Activated gamma-delta T cell treated with anti-CD3 and anti-CD28 coated beads, Interleukin-2, amount 50 U/mL, for 16 hours (primary cell): ENCODE results near the gene ONECUT1.

ENCODE experiments used
- DNase-seq: peaks from one replicate; pipeline ENCODE4 v3.0.0-alpha.2; 2020; ENCODE audit warnings: low read depth

ONECUT1 gene

DNA sequence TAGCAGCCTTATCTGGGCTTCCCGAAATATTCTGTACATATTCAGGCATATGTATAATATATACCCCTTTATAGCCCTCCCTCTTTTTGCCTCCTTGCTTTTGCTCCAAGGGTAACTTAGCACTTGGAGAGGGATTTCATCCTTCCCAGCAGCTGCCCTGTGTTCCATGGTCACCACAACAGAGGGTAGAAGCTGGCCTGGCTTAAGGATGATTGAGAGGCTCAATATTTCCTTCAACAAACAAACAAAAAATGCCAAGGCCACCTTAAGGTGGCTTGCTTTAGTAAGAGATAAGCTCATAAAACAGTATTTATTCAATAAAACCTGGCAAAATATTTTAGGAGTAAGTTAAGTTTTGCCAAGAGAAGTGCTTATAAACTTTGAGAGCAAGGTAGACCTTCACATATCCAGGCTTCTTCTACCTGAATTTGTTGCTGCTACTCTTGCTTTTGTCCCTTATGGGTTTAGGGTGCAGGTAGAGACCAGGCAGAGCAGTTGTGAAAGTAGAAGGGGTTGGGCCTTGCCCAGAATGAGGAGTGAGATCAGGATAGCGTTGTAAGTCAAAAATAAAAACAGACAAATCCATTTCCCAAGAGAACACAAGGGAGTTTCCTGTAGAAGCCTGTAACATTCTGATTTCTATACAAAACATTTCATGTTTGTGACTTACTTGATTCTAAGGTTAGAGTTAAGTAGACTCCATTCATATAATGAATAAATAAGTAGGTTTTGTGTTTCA, 58.2 kb downstream of the ONECUT1 start:
- no peak for DNase-seq

DNA sequence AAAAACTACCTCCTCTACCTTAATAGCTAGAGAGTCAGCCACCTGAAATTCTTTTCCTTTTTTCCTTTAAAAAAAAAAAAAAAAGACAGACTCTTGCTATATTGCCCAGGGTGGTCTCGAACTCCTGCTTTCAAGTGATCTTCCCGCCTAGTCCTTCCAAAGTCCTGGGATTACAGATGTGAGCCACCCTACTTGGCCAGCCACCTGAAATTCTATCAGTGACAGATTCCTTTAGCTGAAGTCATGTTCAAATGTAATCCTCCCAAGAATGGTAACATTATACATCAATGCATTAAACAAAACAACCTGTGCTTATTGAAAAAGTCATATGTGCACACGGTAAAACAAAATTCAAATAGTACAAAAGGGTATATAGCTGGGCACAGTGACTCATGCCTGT, 59.1 kb downstream of the ONECUT1 start:
- DNase-seq = no peak

DNA sequence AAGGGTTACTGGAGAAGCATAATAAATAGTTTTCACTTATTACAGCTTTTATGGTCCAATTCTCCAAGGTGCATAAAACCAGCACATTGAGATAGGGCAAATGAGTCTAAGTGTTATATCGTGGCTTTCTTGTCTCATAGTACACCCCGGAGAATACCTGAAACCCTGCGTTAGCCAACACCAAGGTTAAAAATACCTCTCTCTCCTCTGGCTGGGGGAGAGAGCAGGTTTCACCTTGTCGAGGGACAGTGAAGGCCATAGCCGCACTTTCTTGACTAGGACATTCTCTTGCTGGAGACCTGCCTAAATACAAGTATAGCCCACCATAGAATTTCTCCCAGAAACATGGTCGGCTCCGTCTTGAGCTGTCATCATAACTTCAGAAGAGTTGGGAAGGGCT, 59.5 kb downstream of the ONECUT1 start:
- no peak for DNase-seq

DNA sequence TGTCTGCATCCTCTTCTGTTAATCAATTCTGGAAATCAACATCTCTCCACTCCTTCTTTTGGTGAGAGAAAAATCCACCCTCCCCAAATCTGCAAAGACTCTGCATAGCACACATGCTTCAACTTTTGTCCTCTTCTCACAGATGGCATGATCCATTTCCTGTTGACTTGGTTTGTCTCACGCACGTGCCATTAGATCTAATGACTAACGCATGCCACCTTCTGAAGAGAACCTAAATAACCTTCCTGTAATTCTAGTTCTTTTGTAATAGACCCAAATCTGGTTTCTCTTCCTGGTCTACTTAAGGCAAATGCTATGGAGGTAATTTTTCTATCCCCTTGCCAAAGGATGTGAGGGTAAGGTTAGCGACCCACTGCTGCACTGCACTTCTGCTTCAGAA, 60.0 kb downstream of the ONECUT1 start:
- DNase-seq = no peak

DNA sequence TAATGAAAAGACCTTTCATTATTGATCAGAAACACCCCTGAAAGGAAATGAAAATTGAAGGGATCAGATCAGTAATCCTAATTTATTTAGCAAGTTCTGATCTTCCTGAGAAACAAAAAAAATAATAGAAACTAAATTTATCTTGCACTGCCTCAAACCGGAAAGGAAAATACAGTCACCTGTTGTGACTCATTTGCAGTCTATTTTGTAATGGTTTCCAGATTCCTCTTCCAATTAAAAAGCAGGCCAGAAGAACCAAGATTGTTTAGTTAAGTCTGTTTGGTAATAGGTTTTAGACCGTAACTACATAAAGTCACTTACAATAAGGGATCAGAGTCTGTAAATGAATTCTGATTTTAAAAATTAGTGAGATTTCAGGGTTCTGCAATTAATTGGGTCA, 61.2 kb downstream of the ONECUT1 start:
- no peak for DNase-seq

DNA sequence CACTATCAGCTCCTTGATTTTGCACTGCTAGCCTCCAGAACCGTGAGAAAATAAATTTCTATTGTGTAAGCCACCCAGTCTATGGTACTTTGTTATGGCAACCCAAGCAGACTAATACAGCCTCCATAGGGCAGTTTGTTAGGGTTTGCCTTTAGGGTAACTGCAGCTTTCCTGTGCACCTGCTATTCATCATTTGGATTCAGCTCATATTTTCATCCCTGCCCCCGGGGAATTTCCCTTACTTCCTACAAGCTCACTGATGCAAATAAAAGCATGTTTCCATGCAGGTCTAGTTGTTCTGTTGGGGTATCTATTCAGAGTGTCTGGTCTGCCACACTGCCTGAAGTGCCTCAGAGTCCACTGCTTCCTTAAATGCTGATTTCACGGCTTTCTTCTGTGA, 62.3 kb downstream of the ONECUT1 start:
- no peak for DNase-seq

DNA sequence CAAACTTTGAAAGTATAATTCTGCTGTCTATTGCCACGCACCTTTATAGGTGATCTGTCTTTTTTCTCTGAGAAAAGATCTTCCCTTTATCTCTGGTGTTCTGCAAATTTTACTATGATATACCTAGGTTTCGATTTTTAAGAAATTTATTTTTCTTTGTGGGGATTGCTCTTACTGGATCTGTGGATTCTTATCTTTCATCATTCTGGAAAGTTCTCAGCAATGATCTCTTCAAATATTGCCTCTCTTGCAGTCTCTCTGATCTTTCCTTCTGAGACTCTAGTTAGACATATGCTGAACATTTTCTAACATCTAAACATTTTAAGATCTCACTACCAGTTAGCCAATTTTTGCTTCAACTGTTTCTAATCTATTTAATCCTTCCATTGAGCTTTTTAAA, 63.9 kb downstream of the ONECUT1 start:
- no peak for DNase-seq

DNA sequence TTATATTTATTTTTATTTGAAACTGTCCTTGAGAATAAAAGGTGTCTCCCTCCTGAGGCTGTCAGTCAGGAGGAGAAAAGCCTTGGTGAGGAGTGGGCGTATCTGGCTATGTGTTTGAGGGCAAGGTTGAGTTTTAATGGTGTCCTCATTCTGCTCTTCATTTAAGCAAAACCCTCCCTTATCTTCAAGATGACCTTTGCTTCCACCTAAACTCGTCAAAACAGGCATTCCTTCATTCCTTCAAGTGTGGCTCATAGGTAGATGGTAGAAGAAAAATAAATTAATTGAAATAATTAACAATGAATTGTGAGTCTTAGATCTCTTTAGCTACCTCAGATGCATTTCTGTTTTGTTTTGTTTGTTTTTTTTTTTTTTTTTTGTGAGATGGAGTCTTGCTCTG, 71.6 kb downstream of the ONECUT1 start:
- DNase-seq = no peak

DNA sequence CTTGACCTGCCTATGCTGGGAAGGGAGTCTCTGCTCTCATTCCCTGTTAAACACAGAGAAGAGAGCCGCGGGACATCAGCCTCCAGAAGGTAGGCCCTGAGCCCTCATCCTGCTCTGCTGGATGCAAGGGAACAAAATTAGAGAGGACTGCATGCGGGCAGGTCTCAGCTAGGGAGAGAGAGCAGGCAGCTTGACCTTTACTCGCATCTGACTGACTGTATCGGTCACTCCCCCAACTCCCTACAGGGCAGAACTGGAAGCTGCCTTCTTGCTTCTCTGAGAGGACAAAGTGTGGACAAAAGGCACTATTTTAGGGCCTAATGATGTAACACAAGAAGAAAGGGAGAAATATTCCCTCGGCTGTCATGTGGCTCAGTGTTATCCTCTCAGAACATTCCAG, 72.2 kb downstream of the ONECUT1 start:
- DNase-seq = no peak

DNA sequence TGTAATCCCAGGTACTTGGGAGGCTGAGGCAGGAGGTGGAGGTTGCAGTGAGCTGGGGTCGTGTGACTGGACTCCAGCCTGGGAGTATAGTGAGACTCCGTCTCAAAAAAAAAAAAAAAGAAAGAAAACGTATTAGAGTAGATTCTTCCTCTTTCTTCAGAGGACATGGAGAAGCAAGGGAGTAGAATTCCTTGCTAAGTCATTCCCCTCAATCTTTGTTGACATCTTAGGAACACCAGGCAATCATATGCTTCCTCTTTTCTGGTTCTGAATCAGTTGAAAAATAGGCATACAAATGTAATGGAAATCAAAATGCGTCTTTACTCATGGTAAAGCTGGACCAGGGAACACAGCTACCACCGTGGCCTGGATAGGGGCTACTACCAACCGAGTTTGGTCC, 72.7 kb downstream of the ONECUT1 start:
- no peak for DNase-seq

DNA sequence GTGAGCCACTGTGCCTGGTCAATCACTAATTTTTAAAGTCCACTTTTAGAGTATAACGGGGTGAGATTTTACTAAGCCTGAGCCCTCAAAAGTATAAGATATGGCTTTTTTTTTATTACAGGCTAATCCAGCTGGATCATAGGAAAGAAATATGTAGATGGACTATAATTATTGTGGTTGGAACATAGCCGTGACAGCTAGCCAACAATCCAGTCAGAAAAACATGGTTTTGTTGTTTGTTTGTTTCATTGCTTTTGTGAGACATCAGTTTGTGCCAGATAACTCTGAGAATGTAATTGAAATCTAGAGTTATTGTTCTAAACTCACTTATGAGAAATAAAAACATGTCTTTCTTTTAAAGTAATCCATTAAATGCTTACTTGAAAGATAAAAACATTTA, 73.6 kb downstream of the ONECUT1 start:
- DNase-seq = no peak

DNA sequence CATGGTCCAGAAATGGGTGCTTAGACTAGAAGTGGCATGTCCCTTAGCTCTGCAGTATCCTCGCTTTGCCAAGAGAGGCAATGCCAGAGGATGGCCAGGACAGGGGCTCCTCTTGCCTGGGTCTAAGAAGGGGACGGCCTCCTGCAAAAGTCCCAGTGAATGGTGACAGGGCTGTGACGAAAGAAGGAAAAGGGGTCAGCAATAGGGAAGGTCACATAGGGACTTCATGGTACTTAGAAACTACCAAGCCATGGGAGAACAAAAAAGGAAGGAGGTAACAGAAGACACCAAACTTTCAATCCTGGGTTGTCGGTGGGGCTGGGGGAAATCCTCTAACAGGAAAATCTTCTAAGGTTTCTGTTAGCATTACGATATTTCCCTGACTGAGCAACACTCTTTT, 74.7 kb downstream of the ONECUT1 start:
- no peak for DNase-seq

DNA sequence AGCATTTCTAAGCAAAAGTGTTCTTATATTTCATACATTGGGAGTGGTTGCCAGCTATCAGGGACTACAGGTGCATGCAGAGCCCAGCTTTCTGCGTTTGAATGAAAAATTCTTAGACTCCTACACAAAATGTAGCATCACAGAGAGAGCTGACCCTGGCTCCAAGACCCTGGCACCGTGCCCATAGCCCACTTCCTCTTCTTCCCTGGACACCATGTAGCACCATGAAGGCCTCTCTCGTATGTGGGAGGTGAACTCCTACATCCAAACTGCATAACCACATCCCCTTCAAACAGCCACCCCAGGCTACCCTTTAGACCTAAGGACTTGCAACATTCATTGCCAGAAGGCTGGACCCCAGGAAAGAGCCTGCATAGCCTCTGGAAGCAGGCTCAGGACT, 75.2 kb downstream of the ONECUT1 start:
- DNase-seq = no peak

DNA sequence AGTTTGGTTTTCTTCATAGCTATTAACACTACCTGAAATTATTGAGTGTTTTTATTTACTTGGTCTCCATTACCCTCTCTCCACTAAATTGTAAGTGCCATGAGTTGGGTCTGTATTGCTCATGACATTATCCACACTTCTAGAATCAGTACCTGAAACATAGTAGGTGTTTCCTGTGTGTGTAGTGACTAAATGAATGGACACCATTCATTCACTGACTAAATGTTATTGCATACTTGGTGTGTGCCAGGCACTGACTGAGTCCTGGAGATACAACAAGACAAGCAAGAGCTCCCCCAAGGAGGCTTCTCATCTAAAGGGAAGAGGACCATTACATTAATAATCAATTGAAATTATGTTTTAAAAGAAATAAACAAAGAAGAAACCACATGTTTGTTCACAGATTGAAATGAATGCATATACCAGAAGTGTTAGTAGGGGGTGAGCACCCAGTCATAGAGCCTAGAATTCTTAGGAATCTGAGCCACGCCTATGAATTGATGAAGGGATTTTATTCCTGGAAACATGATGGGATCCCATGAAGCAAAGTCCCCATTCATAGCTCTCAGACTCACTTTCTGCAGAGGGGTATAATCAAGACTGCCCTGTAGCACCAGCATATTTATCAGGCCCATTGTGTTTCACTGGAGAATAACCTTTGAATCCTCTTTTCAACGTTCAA, 79.3 kb downstream of the ONECUT1 start:
- no peak for DNase-seq

DNA sequence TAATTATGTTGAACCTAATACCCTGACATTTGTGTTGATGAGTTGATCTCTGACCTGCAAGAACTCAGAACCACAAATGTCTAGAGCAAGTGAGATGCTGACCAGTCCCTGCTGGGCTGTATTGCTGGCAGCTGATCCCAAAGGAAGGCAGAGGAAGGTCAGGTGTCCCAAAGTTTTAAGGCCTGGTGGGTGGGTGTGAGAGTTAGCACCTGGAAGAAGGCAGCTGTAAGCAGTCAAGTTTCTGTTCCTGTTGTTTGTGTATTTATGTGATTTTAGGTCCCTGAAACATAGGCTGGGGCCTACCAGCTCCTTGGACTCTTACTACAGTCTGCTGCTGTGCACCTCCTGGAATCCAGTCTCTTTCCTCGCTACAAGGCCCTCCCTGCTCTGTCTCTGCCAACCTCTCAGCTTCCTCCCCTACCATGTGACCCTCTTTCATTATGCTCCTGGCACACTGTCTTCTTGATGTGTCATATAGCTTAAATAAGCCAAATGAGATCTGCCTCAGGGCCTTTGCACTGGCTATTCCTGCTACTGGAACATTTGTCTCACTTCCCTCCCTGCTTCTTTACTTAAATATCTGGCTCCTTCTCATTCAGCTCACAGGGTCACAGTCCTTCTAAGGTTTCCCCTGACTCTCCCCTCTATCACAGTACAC, 80.0 kb downstream of the ONECUT1 start:
- no peak for DNase-seq

DNA sequence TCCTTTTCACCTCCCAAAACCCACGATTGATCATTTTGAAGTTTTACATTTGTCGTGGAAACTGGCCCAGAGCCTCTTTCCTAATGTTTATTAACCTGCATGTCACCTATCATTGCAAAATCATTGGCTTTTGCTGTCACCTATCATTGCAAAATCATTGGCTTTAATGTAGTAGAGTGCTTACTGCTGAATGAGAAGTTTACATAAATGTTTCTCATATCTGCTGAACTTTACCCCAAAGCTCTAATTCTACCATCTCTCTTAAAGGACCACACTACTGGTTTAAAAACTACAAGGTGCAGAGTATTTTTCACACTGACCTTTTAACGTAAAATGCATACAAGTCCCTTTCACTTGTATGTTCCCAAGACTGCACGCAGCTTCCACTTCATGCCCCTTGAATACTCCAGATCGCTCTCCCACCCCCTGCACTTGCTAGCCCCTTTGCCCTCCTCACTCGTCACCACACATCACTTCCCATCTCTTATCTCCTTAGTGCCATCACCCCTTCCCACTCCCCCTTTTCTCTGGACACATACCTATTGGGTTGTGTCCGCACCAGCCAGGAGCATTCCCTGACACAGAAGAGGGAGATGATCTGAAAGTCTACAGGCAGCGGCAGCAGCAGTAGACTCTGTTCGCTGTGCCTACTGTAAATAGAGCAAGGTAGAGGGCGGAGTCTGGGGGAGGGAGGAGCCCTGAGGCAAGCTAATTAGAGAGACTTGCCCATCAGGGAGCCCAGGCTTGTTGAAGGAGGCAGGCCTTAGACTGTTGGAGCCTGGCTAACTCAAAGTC, 80.8 kb downstream of the ONECUT1 start:
- DNase-seq = no peak
